BLaER1 (cell line): Measurements from ENCODE around the gene INTS1.

Experiments used
- H3K27ac ChIP-seq: shearing (Covaris generic); formaldehyde crosslinking; 2 replicates; pipeline ENCODE4 v1.8.1; 2022
- H3K27me3 ChIP-seq: shearing (Covaris generic); formaldehyde crosslinking; 2 replicates; pipeline ENCODE4 v1.8.1; 2022
- H3K36me3 ChIP-seq: shearing (Covaris generic); formaldehyde crosslinking; 2 replicates; pipeline ENCODE4 v1.8.1; 2022
- H3K4me1 ChIP-seq: shearing (Covaris generic); formaldehyde crosslinking; 2 replicates; pipeline ENCODE4 v1.8.1; 2022
- H3K4me2 ChIP-seq: shearing (Covaris generic); formaldehyde crosslinking; 2 replicates; pipeline ENCODE4 v1.8.1; 2022
- H3K4me3 ChIP-seq: shearing (Covaris generic); formaldehyde crosslinking; 2 replicates; pipeline ENCODE4 v1.8.1; 2022
- H3K9ac ChIP-seq: shearing (Covaris generic); formaldehyde crosslinking; 2 replicates; pipeline ENCODE4 v1.8.1; 2022
- H3K9me3 ChIP-seq: shearing (Covaris generic); formaldehyde crosslinking; 2 replicates; pipeline ENCODE4 v1.8.1; 2022
- H4K20me1 ChIP-seq: shearing (Covaris generic); formaldehyde crosslinking; 2 replicates; pipeline ENCODE4 v1.8.1; 2022
- Cebpa-rat ChIP-seq: shearing (Covaris generic); IDR thresholded peaks from 2 replicates; pipeline ENCODE4 v1.8.1; 2022

INTS1 gene

GRCh38 chr7:1532456-1533254 lies 28.5 kb upstream of the INTS1 start:
- peak overlapping the region; percentile 97 for H3K4me2 ChIP-seq
- peak overlapping the region; percentile 94 for H3K4me3 ChIP-seq
- H3K9ac ChIP-seq = peak overlapping the region; percentile 91
- no peaks in the 10 kb centered on the region for H3K9me3 ChIP-seq
- TF ChIP-seq Cebpa-rat = no peak
- H3K4me1 ChIP-seq = peaks cover 82% of the 10 kb centered on the region
- no peaks in the 10 kb centered on the region for H3K27me3 ChIP-seq
- H3K27ac ChIP-seq = peak overlapping the region; percentile 92
- peaks cover 40% of the 10 kb centered on the region for H3K36me3 ChIP-seq
- H4K20me1 ChIP-seq = peaks cover 66% of the 10 kb centered on the region

- Histone ChIP-seq H3K4me2 (peak overlapping the region; percentile 97), H3K9ac (peak overlapping the region; percentile 91), H3K9me3 (no peaks in the 10 kb centered on the region), H4K20me1 (peaks cover 59% of the 10 kb centered on the region), H3K27ac (peak overlapping the region; percentile 92), H3K4me1 (peaks cover 82% of the 10 kb centered on the region), H3K4me3 (peak overlapping the region; percentile 94), H3K27me3 (no peaks in the 10 kb centered on the region), H3K36me3 (peaks cover 34% of the 10 kb centered on the region)
- TF ChIP-seq Cebpa-rat = no peak
These were observed 27.8 kb upstream of the INTS1 start for GRCh38 chr7:1531979-1532455.

GRCh38 chr7:1531263-1531978 lies 27.2 kb upstream of the INTS1 start:
- H3K27me3 ChIP-seq = no peaks in the 10 kb centered on the region
- no peaks in the 10 kb centered on the region for H3K9me3 ChIP-seq
- peak overlapping the region; percentile 94 for H3K4me3 ChIP-seq
- peak overlapping the region; percentile 92 for H3K27ac ChIP-seq
- peak overlapping the region; percentile 91 for H3K9ac ChIP-seq
- H3K4me1 ChIP-seq = peaks cover 82% of the 10 kb centered on the region
- H3K36me3 ChIP-seq = peaks cover 28% of the 10 kb centered on the region
- no peak for TF ChIP-seq Cebpa-rat
- peak overlapping the region; percentile 97 for H3K4me2 ChIP-seq
- peaks cover 53% of the 10 kb centered on the region for H4K20me1 ChIP-seq

GRCh38 chr7:1530946-1531262 lies 26.7 kb upstream of the INTS1 start:
- H3K27me3 ChIP-seq = no peaks in the 10 kb centered on the region
- peaks cover 23% of the 10 kb centered on the region for H3K36me3 ChIP-seq
- peak overlapping the region; percentile 94 for H3K4me3 ChIP-seq
- H3K9ac ChIP-seq = peak overlapping the region; percentile 91
- H3K9me3 ChIP-seq = no peaks in the 10 kb centered on the region
- H4K20me1 ChIP-seq = peaks cover 48% of the 10 kb centered on the region
- H3K4me1 ChIP-seq = peaks cover 80% of the 10 kb centered on the region
- H3K27ac ChIP-seq = peak overlapping the region; percentile 92
- no peak for TF ChIP-seq Cebpa-rat
- H3K4me2 ChIP-seq = peak overlapping the region; percentile 97

GRCh38 chr7:1529383-1530116 lies 25.4 kb upstream of the INTS1 start:
- no peak for TF ChIP-seq Cebpa-rat
- Histone ChIP-seq H3K9ac (peak overlapping the region; percentile 29; the same call in 1 of the 2 replicates), H3K36me3 (peaks cover 10% of the 10 kb centered on the region), H3K4me3 (no peak overlapping the region), H3K27me3 (no peaks in the 10 kb centered on the region), H4K20me1 (peaks cover 35% of the 10 kb centered on the region), H3K4me1 (peaks cover 80% of the 10 kb centered on the region), H3K27ac (peak overlapping the region; percentile 63), H3K9me3 (no peaks in the 10 kb centered on the region), H3K4me2 (peak overlapping the region; percentile 73)

GRCh38 chr7:1526271-1526754 lies 22.1 kb upstream of the INTS1 start:
- H4K20me1 ChIP-seq = peaks cover 2% of the 10 kb centered on the region
- TF ChIP-seq Cebpa-rat = no peak
- no peak overlapping the region for H3K4me3 ChIP-seq
- H3K36me3 ChIP-seq = no peaks in the 10 kb centered on the region
- no peak overlapping the region; the same call in 1 of the 2 replicates for H3K9ac ChIP-seq
- H3K4me2 ChIP-seq = peak overlapping the region; percentile 48
- no peaks in the 10 kb centered on the region for H3K9me3 ChIP-seq
- H3K27ac ChIP-seq = peak overlapping the region; percentile 13; the same call in 1 of the 2 replicates
- H3K27me3 ChIP-seq = no peaks in the 10 kb centered on the region
- H3K4me1 ChIP-seq = peaks cover 74% of the 10 kb centered on the region

- TF ChIP-seq Cebpa-rat = no peak
- Histone ChIP-seq H3K4me3 (no peak overlapping the region), H3K27me3 (no peaks in the 10 kb centered on the region), H3K9ac (no peak overlapping the region), H3K4me1 (peaks cover 74% of the 10 kb centered on the region), H3K9me3 (0 out of 2 replicates have a peak, but pooled peaks cover 5% of the 10 kb centered on the region), H3K27ac (no peak overlapping the region), H4K20me1 (no peaks in the 10 kb centered on the region), H3K4me2 (peak overlapping the region; percentile 32), H3K36me3 (peaks cover 5% of the 10 kb centered on the region; the same call in 1 of the 2 replicates)
These were observed 21.2 kb upstream of the INTS1 start for GRCh38 chr7:1525409-1525808.

GRCh38 chr7:1523844-1524243 lies 19.7 kb upstream of the INTS1 start:
- no peak for TF ChIP-seq Cebpa-rat
- peaks cover 19% of the 10 kb centered on the region; the same call in 1 of the 2 replicates for H3K36me3 ChIP-seq
- H3K4me3 ChIP-seq = no peak overlapping the region

GRCh38 chr7:1523208-1523607 lies 19.0 kb upstream of the INTS1 start:
- no peak overlapping the region for H3K27ac ChIP-seq
- no peak overlapping the region for H3K4me3 ChIP-seq
- peaks cover 25% of the 10 kb centered on the region for H3K9me3 ChIP-seq
- 0 out of 2 replicates have a peak overlapping the region, but pooled peaks have one; percentile 29 for H3K9ac ChIP-seq
- TF ChIP-seq Cebpa-rat = no peak
- H3K4me2 ChIP-seq = peak overlapping the region; percentile 57
- peaks cover 53% of the 10 kb centered on the region for H3K4me1 ChIP-seq
- H3K36me3 ChIP-seq = peaks cover 22% of the 10 kb centered on the region; the same call in 1 of the 2 replicates
- no peaks in the 10 kb centered on the region for H3K27me3 ChIP-seq
- H4K20me1 ChIP-seq = no peaks in the 10 kb centered on the region

More at GRCh38 chr7:1523844-1524243, 19.7 kb upstream of the INTS1 start:
- Histone ChIP-seq H4K20me1 (no peaks in the 10 kb centered on the region), H3K4me1 (peaks cover 58% of the 10 kb centered on the region), H3K4me2 (no peak overlapping the region), H3K27me3 (no peaks in the 10 kb centered on the region), H3K27ac (no peak overlapping the region), H3K9ac (no peak overlapping the region), H3K9me3 (peaks cover 19% of the 10 kb centered on the region)
